H9 (cell line): ENCODE results near the gene ABCD3. TPM values are rescaled to one million over a fixed set of nuclear protein-coding genes. Genes with fewer than 3 reads are reported as not detected.

Experiments used
- DNase-seq: peaks from one replicate; pipeline ENCODE4 v3.0.0-alpha.2; 2017
- H2AFZ ChIP-seq: one replicate; pipeline ENCODE4 v1.6.1; 2013; ENCODE audit warnings: mild to moderate bottlenecking, low read length, control low read depth, moderate library complexity
- H2AK5ac ChIP-seq: 2 replicates; pipeline ENCODE4 v1.6.1; 2013; ENCODE audit warnings: low read length, control low read depth, mixed read lengths; ENCODE audit not compliant: insufficient read length
- H2BK120ac ChIP-seq: one replicate; pipeline ENCODE4 v1.6.1; 2013; ENCODE audit warnings: low read depth, mild to moderate bottlenecking, low read length, control low read depth, inconsistent platforms; ENCODE audit not compliant: poor library complexity, severe bottlenecking
- H2BK12ac ChIP-seq: 2 replicates; pipeline ENCODE4 v1.6.1; 2013; ENCODE audit warnings: low read length, control low read depth, mixed read lengths, low read depth; ENCODE audit not compliant: insufficient read length
- H2BK15ac ChIP-seq: 2 replicates; pipeline ENCODE4 v1.6.1; 2013; ENCODE audit warnings: low read depth, low read length, control low read depth
- H2BK20ac ChIP-seq: one replicate; pipeline ENCODE4 v1.6.1; 2013; ENCODE audit warnings: low read depth, mild to moderate bottlenecking, low read length, control low read depth, inconsistent platforms; ENCODE audit not compliant: poor library complexity, severe bottlenecking
- H2BK5ac ChIP-seq: 2 replicates; pipeline ENCODE4 v1.6.1; 2013; ENCODE audit warnings: low read length, control low read depth, mixed read lengths; ENCODE audit not compliant: insufficient read length
- H3K14ac ChIP-seq: 2 replicates; pipeline ENCODE4 v1.6.1; 2013; ENCODE audit warnings: low read length, control low read depth; ENCODE audit not compliant: insufficient read depth
- H3K18ac ChIP-seq: 2 replicates; pipeline ENCODE4 v1.6.1; 2013; ENCODE audit warnings: low read depth, mild to moderate bottlenecking, mixed read lengths, low read length, control low read depth; ENCODE audit not compliant: insufficient read length
- H3K23ac ChIP-seq: 2 replicates; pipeline ENCODE4 v1.6.1; 2013; ENCODE audit warnings: low read length, control low read depth, mixed read lengths, low read depth; ENCODE audit not compliant: insufficient read length
- H3K23me2 ChIP-seq: 2 replicates; pipeline ENCODE4 v1.6.1; 2013; ENCODE audit warnings: low read depth, mild to moderate bottlenecking, mixed read lengths, low read length, control low read depth; ENCODE audit not compliant: insufficient read length, poor library complexity, severe bottlenecking
- H3K27ac ChIP-seq: 2 replicates; pipeline ENCODE4 v1.5.1; 2013; ENCODE audit warnings: low read length, control low read depth, mixed read lengths, low read depth; ENCODE audit not compliant: insufficient read length
- H3K27me3 ChIP-seq: 2 replicates; pipeline ENCODE4 v1.6.1; 2013; ENCODE audit warnings: low read length, control low read depth, inconsistent platforms; ENCODE audit not compliant: insufficient read depth
- H3K4ac ChIP-seq: 2 replicates; pipeline ENCODE4 v1.6.1; 2013; ENCODE audit warnings: low read depth, mild to moderate bottlenecking, control low read depth, inconsistent platforms, low read length, moderate library complexity
- H3K4me1 ChIP-seq: 2 replicates; pipeline ENCODE4 v1.6.1; 2013; ENCODE audit warnings: low read length, control low read depth, inconsistent platforms; ENCODE audit not compliant: insufficient read depth
- H3K4me2 ChIP-seq: 2 replicates; pipeline ENCODE4 v1.6.1; 2013; ENCODE audit warnings: low read length, control low read depth, mixed read lengths; ENCODE audit not compliant: insufficient read length, insufficient read depth
- H3K56ac ChIP-seq: 2 replicates; pipeline ENCODE4 v1.6.1; 2013; ENCODE audit warnings: low read depth, mild to moderate bottlenecking, mixed read lengths, low read length, control low read depth; ENCODE audit not compliant: insufficient read length
- H3K79me1 ChIP-seq: 2 replicates; pipeline ENCODE4 v1.6.1; 2013; ENCODE audit warnings: low read depth, mild to moderate bottlenecking, moderate library complexity, low read length, control low read depth, inconsistent platforms; ENCODE audit not compliant: insufficient read depth, poor library complexity, severe bottlenecking
- H3K79me2 ChIP-seq: 2 replicates; pipeline ENCODE4 v1.6.1; 2013; ENCODE audit warnings: low read length, control low read depth, inconsistent platforms; ENCODE audit not compliant: insufficient read depth
- H3K9ac ChIP-seq: 2 replicates; pipeline ENCODE4 v1.6.1; 2013; ENCODE audit warnings: low read length, control low read depth, mixed read lengths; ENCODE audit not compliant: insufficient read length; ENCODE audit errors: extremely low read depth
- H3K9me3 ChIP-seq: one replicate; pipeline ENCODE4 v1.6.1; 2013; ENCODE audit warnings: low read depth, low read length, inconsistent platforms; ENCODE audit not compliant: control insufficient read depth
- H3T11ph ChIP-seq: one replicate; pipeline ENCODE4 v1.6.1; 2013; ENCODE audit warnings: mild to moderate bottlenecking, low read length, control low read depth, inconsistent platforms
- H4K20me1 ChIP-seq: one replicate; pipeline ENCODE4 v1.6.1; 2013; ENCODE audit not compliant: control insufficient read depth, insufficient read length, insufficient read depth
- H4K5ac ChIP-seq: 2 replicates; pipeline ENCODE4 v1.6.1; 2013; ENCODE audit warnings: low read depth, mild to moderate bottlenecking, mixed read lengths, low read length, control low read depth; ENCODE audit not compliant: insufficient read length
- H4K8ac ChIP-seq: replicated peaks from 2 replicates; pipeline ENCODE4 v1.6.1; 2013; ENCODE audit warnings: low read length, control low read depth, mixed read lengths, low read depth; ENCODE audit not compliant: insufficient read length
- H4K91ac ChIP-seq: 2 replicates; pipeline ENCODE4 v1.6.1; 2013; ENCODE audit warnings: low read depth, mild to moderate bottlenecking, moderate library complexity, mixed read lengths, low read length, control low read depth; ENCODE audit not compliant: insufficient read length
- H3K27ac Mint-ChIP-seq, 3 experiments: 2 replicates in 2 of 3; 3 replicates in 1 of 3; pipeline ENCODE4 v1.8.0; 2020 to 2021; ENCODE audit warnings: mixed read lengths in 3 of 3, mild to moderate bottlenecking in 1 of 3, moderate library complexity in 1 of 3
- H3K27me3 Mint-ChIP-seq: 2 replicates; pipeline ENCODE4 v1.8.0; 2021; ENCODE audit warnings: low read depth, mild to moderate bottlenecking, moderate library complexity, mixed read lengths
- H3K36me3 Mint-ChIP-seq, 3 experiments: 2 replicates in 2 of 3; 3 replicates in 1 of 3; pipeline ENCODE4 v1.8.0; 2020 to 2021; ENCODE audit warnings: low read depth in 3 of 3, mixed read lengths in 3 of 3; ENCODE audit not compliant: insufficient read depth in 1 of 3
- H3K4me1 Mint-ChIP-seq, 2 experiments: 2 replicates each; pipeline ENCODE4 v1.8.0; 2020; ENCODE audit warnings: mixed read lengths in 2 of 2
- H3K4me3 Mint-ChIP-seq, 2 experiments: 2 replicates in 1 of 2; 3 replicates in 1 of 2; pipeline ENCODE4 v1.8.0; 2020 to 2021; ENCODE audit warnings: mild to moderate bottlenecking in 2 of 2, mixed read lengths in 2 of 2, moderate library complexity in 1 of 2
- H3K9me3 Mint-ChIP-seq, 2 experiments: 2 replicates in 1 of 2; 3 replicates in 1 of 2; pipeline ENCODE4 v1.8.0; 2020; ENCODE audit warnings: mild to moderate bottlenecking in 2 of 2, mixed read lengths in 2 of 2, moderate library complexity in 1 of 2
- WGBS: extraction: QIAGEN DNeasy Blood & Tissue Kit; methylation state at CpG from one replicate; pipeline ENCODE4 v1.1.7; 2013; ENCODE audit warnings: missing lambda C conversion rate, low lambda C conversion rate, mixed read lengths; ENCODE audit not compliant: insufficient read length; ENCODE audit errors: extremely low coverage; 5-methylcytosine and 5-hydroxymethylcytosine counted together
- total RNA-seq: library from RNA; stranded (reverse); gene quantifications from 2 replicates; pipeline ENCODE4 v1.2.1, GENCODE V29; 2021
- TF ChIP-seq, protein P1 (sequence below): fragments of 200-600 bp; sonication (generic); conservative IDR thresholded peaks from 3 replicates; pipeline ENCODE4 v1.8.0; 2021; ENCODE audit warnings: antibody characterized with exemption, mild to moderate bottlenecking

ABCD3 gene
- total RNA-seq, 1 experiment from 2014 or later, result 32.0 TPM

DNA sequence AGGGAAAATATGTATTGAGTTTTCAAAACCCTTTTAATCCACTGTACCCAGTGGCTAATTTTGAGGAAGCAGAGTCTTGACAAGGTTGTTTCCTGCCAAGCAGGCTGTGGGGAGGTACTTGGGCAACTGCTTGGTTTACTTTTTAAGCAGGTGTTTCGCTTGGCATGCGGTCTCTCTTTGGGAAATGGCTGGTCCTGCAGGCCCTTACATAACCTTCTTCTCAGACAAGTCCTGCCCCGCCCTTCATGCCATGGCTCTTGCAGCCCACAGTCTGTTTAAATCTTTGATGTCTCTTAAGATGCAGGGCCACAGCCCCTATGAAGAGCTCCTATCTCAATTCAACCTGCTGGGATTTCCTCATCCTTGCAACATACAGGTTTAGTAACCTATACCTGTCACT is 36.0 kb upstream of the ABCD3 start:
- H3K36me3 Mint-ChIP-seq, result no peaks in the 10 kb centered on the region

More for the DNA sequence above, 36.0 kb upstream of the ABCD3 start:
- WGBS, result no CpG with 5 or more reads among the region's 3 CpGs
- Histone ChIP-seq H3K9ac (no peak overlapping the region), H3K79me2 (no peaks in the 10 kb centered on the region), H3K27me3 (no peaks in the 10 kb centered on the region), H4K91ac (no peak overlapping the region), H3K14ac (no peak overlapping the region), H3K23ac (no peak overlapping the region), H3T11ph (no peak overlapping the region), H2BK5ac (no peak overlapping the region), H2AK5ac (no peak overlapping the region), H3K9me3 (no peaks in the 10 kb centered on the region), H2BK20ac (no peak overlapping the region), H4K8ac (no peak overlapping the region), H3K4ac (no peak overlapping the region), H2BK12ac (no peak overlapping the region), H3K18ac (no peak overlapping the region), H3K23me2 (no peaks in the 10 kb centered on the region), H3K79me1 (no peaks in the 10 kb centered on the region), H3K27ac (no peak overlapping the region), H2BK120ac (no peak overlapping the region), H4K20me1 (no peaks in the 10 kb centered on the region), H3K4me2 (no peak overlapping the region), H3K4me1 (no peaks in the 10 kb centered on the region), H2BK15ac (no peak overlapping the region), H2AFZ (no peak overlapping the region), H3K56ac (no peak overlapping the region), H4K5ac (no peak overlapping the region)
- no peak for DNase-seq
- Mint-ChIP-seq H3K9me3 (no peaks in the 10 kb centered on the region), H3K4me3 (no peak overlapping the region), H3K27me3 (peaks cover 3% of the 10 kb centered on the region), H3K27ac (no peak overlapping the region), H3K4me1 (peaks cover 7 to 9% of the 10 kb centered on the region in 2 experiments)
- TF ChIP-seq, protein P1, sequence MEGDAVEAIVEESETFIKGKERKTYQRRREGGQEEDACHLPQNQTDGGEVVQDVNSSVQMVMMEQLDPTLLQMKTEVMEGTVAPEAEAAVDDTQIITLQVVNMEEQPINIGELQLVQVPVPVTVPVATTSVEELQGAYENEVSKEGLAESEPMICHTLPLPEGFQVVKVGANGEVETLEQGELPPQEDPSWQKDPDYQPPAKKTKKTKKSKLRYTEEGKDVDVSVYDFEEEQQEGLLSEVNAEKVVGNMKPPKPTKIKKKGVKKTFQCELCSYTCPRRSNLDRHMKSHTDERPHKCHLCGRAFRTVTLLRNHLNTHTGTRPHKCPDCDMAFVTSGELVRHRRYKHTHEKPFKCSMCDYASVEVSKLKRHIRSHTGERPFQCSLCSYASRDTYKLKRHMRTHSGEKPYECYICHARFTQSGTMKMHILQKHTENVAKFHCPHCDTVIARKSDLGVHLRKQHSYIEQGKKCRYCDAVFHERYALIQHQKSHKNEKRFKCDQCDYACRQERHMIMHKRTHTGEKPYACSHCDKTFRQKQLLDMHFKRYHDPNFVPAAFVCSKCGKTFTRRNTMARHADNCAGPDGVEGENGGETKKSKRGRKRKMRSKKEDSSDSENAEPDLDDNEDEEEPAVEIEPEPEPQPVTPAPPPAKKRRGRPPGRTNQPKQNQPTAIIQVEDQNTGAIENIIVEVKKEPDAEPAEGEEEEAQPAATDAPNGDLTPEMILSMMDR, result no peak
